Adipose tissue (tissue), 3 donors: ENCODE results near the gene ZMIZ1. TPM values are rescaled to one million over a fixed set of nuclear protein-coding genes. Genes with fewer than 3 reads are reported as not detected.

ENCODE experiments used
- H3K27ac ChIP-seq: one replicate; pipeline ENCODE4 v1.5.1; 2013; ENCODE audit warnings: low read depth, low read length
- WGBS, 3 donors: extraction: QIAGEN DNeasy Blood & Tissue Kit; methylation state at CpG; one replicate each; pipeline ENCODE4 v1.1.7; 2013; 5-methylcytosine and 5-hydroxymethylcytosine counted together
- polyA plus RNA-seq, 3 donors: library from polyadenylated mRNA; stranded (reverse); fragments of 200-250 nt; gene quantifications; one replicate each; pipeline ENCODE4 v1.2.3, GENCODE V29; 2013
- donor health status: healthy with polysubstance abuse.
- donor health status: Bipolar disorder and iron deficiency.
- donor health status: healthy.

The ZMIZ1 gene
- polyA plus RNA-seq, 3 donors = 17.4 to 37.1 (median 26.1) TPM

DNA sequence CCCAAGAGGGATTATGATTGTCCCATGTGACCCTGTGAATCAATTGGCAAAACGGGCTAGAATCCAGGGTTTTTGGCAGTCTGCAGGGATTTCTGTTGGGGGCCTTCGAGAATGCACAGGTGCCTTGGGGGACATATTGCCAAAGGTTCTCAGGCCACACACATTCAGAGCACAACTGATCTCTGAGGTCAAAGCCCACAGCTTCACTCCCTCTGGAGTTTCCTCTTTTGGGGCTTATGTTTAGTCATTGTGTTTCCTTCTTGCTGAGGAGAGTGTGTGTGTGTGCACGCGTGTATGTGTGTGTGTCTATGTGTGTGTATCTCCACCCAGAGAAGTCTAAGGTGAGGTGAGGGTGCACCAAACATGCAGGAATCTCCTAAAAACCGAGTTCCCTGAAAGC is 287.3 kb downstream of the ZMIZ1 start:
- H3K27ac ChIP-seq = no peak overlapping the region
- 59 to 89% (median 72%) methylated on average over 5 of the region's 5 CpGs for WGBS, 3 donors

DNA sequence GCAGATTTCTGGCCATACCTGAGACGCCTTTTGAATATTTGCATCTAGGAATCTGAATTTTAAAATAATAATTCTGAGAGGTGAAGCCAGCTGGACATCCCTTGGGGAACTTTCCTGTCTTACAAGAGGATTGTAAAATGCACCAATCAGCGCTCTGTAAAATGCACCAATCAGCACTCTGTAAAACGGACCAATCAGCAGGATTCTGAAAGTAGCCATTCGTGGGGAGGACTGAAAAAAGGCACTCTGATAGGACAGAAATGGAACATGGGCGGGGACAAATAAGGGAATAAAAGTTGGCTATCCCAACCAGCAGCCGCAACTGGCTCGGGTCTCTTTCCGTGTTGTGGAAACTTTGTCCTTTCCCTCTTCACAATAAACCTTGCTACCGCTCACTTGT is 288.4 kb downstream of the ZMIZ1 start:
- WGBS, 3 donors = 96 to 98% (median 96%) methylated on average over 9 of the region's 9 CpGs

DNA sequence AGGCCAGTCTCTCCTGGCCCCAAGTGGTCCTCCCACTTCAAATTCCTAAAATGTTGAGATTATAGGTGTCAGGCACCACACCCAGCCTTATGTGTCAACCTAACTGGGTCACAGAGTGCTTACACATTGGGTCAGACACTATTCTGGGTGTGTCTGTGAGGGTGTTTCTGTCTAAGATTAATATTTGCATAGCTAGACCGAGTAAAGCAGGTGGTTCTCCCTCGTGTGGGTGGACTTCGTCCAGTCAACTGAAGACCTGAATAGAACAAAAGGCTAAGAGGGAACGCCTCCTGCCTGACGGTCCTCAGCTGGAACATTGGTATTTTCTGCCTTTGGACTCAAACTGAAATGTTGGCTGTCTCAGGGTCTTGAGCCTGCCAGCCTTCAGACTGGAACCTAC is 290.0 kb downstream of the ZMIZ1 start:
- 34 to 89% (median 84%) methylated on average over 5 of the region's 5 CpGs for WGBS, 3 donors
- H3K27ac ChIP-seq = no peak overlapping the region

More for the DNA sequence above, 288.4 kb downstream of the ZMIZ1 start:
- no peak overlapping the region for H3K27ac ChIP-seq

DNA sequence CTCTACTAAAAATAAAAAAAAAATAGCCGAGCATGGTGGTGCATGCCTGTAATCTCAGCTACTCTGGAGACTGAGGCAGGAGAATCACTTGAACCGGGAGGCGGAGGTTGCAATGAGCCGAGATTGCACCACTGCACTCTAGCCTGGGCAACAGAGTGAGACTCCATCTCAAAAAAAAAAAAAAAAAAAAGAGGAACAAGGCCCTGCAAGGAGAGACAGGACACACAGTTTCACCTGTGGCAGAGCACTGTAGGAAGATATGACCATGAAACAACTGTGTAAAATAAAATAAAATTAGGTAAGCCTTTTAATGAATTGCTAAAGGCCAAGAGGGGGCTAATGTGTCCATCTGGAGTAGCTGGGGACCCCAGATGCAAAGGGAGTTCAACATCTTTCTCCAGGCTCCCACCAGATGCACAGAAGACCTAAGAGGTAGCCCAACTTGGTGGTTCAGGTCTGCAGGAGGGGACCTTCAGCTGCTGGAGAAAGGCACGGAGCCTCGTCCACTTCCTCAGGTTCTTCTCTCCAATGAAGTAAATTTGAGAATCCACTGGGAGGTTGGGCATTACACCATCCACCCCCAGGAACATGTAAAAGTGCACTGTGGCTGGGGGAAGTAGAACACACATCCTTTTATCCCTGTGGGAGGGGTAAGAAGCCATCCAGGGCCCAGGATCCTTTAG is 291.2 kb downstream of the ZMIZ1 start:
- WGBS, 3 donors = 79 to 94% (median 81%) methylated on average over 6 of the region's 6 CpGs
- no peak overlapping the region for H3K27ac ChIP-seq

DNA sequence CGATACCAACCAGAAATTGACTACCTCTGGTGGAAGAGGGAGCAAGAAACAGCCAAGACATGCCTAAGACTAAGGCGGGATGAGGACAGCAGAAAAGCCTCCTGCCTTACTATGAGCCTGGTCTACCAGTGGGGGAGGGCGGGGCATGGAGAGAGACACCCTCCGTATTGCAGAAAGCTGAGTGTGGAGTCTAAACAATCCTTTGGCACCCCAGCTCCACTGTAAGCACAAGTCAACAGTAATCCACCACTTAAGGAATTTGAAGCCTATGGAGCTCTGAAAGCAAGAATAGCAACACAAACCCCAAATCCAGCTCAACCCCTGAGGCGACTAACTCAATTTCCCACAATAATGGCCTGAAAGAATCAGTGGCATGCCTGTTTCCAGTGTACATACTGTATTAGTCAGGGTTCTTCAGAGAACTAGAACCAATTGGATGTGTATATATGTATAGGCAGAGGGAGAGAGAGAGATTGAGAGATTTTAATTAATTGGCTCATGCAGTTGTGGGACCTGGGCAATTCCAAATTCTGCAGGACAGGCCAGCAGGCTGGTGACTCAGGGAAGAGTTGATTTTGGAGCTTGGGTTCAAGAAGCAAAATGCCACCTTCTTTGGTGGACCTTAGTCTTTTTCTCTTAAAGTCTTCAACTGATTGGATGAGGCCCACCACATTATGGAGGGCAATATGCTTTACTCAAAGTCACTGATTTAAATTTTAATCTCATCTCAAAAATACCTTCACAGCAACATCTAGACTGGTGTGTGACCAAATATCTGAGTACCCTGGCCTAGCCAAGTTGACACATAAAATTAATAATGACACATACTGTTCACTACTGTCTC is 292.0 kb downstream of the ZMIZ1 start:
- H3K27ac ChIP-seq = no peak overlapping the region
- WGBS, 3 donors = 94 to 98% (median 95%) methylated on average over 5 of the region's 5 CpGs

DNA sequence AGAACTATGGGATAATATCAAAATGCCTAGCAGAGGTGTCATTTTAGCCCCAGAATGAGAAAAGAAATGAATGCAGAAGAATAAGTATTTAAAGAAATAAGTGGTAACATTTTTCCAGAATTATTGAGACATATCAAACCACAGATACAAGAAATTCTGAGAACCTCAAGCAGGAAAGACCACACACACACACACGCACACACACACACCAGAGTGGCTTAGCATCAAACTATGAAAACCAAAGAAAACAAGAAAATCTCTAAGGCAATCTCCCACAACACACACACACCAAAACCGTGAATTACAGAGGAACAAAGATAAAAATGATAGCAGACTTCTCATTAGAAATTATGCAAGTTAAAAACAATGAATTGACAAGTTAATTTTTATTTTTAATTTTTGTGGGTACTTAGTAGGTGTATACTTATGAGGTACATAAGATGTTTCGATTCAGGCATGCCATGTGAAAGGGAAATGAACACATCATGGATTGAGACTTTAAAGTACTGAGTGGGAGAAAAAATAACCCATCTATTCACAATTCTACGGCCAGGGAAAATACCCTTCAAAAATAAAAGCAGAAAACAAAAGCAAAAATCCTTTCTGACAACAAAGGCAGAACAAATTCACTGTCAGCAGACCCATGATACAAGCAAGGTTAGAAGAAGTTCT is 293.1 kb downstream of the ZMIZ1 start:
- H3K27ac ChIP-seq = no peak overlapping the region
- WGBS, 3 donors = 74 to 86% (median 75%) methylated on average over 4 of the region's 4 CpGs
